22Rv1 (cell line): Measurements from ENCODE around the gene SH3BP4.

Experiments
- CTCF ChIP-seq: fragments of 450-650 bp; IDR thresholded peaks from 2 replicates; pipeline ENCODE4 v1.5.1; 2017; ENCODE audit warnings: mild to moderate bottlenecking
- ZFX ChIP-seq: fragments of 450-650 bp; IDR thresholded peaks from 2 replicates; pipeline ENCODE4 v1.6.1; 2017; ENCODE audit warnings: antibody characterized with exemption, borderline replicate concordance

GRCh38 chr2:235080101-235080500, 128.3 kb downstream of the SH3BP4 start:
- TF ChIP-seq CTCF (no peak), ZFX (no peak)
